Measurements from ENCODE around the gene NOS1AP. TPM values are rescaled to one million over a fixed set of nuclear protein-coding genes. Genes with fewer than 3 reads are reported as not detected.

The NOS1AP gene
- total and polyA plus RNA-seq, 8 donors, result 0.25 to 13.8 (median 6.2) TPM

DNA sequence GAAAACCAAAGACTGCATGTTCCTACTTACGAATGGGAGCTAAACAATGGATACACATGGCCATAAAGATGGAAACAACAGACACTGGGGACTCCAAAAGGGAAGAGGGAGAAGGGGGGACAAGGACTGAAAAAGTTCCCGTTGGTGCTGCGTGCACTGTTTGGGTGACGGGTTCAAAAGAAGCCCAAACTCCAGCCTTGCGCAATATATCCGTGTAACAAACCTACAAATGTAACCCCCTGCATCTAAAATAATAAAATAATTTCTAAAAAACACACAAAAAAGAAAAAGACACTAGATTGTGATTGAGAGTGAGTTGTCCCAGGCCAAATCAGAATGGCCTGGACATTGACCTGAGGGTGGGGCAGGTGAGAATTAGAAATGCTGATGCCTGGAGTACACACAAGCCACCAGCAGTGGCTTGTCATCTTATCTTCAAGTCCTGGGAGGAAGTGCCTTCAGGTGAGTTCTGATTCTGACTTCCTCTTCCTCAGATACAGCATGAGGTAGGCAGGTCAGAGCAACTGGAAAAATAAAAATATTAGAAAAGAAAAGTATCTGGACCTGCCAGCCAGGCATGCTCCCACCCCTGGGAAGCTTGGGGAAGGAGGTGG lies 252.4 kb downstream of the NOS1AP start:
- Histone ChIP-seq H3K36me3 (no peaks in the 10 kb centered on the region), H3K27me3 (no peaks in the 10 kb centered on the region), H3K4me3 (no peak overlapping the region), H3K4me1 (no peaks in the 10 kb centered on the region), H3K9me3 (no peaks in the 10 kb centered on the region), H3K27ac (no peak overlapping the region)
- intact Hi-C loops (cut with DNase I; ENCODE audit: low total_unique reads), result no loop called here
- 87 to 95% (median 90%) methylated on average over 6 of the region's 6 CpGs for WGBS, 5 donors
- TF ChIP-seq EP300 (IDR thresholded peaks at IDR 0.05) (no peak), POLR2AphosphoS5 (IDR thresholded peaks at IDR 0.05) (no peak), POLR2A (IDR thresholded peaks at IDR 0.05) (no peak)
- TF ChIP-seq, protein P1, sequence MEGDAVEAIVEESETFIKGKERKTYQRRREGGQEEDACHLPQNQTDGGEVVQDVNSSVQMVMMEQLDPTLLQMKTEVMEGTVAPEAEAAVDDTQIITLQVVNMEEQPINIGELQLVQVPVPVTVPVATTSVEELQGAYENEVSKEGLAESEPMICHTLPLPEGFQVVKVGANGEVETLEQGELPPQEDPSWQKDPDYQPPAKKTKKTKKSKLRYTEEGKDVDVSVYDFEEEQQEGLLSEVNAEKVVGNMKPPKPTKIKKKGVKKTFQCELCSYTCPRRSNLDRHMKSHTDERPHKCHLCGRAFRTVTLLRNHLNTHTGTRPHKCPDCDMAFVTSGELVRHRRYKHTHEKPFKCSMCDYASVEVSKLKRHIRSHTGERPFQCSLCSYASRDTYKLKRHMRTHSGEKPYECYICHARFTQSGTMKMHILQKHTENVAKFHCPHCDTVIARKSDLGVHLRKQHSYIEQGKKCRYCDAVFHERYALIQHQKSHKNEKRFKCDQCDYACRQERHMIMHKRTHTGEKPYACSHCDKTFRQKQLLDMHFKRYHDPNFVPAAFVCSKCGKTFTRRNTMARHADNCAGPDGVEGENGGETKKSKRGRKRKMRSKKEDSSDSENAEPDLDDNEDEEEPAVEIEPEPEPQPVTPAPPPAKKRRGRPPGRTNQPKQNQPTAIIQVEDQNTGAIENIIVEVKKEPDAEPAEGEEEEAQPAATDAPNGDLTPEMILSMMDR (IDR thresholded peaks at IDR 0.05), result no peak
- no peak for DNase-seq

DNA sequence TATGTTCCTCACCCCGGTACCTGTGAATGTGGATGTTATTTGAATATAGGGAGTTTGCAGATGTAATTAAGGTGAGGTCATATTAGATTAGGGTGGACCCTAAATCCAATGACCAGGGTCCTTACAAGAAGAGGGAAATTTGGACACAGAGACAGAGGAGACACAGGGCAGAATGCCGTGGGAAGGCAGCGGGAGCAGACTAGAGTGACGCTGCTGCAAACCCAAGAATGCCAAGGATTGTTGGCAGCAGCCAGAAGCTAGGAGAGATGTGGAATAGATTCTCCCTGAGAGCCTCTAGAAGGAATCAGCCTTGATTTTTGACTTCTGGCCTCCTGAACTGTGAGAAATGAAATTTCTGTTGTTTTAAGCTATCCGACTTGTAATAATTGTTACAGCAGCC lies 253.5 kb downstream of the NOS1AP start:
- Histone ChIP-seq H3K27ac (no peak overlapping the region), H3K36me3 (no peaks in the 10 kb centered on the region), H3K27me3 (no peaks in the 10 kb centered on the region), H3K4me1 (no peaks in the 10 kb centered on the region), H3K9me3 (no peaks in the 10 kb centered on the region), H3K4me3 (no peak overlapping the region)
- no peak for DNase-seq
- 87 to 98% (median 91%) methylated on average over 5 of the region's 5 CpGs for WGBS, 5 donors
- no peak for TF ChIP-seq POLR2AphosphoS5 (IDR thresholded peaks at IDR 0.05)
- no peak for TF ChIP-seq EP300 (IDR thresholded peaks at IDR 0.05)
- TF ChIP-seq, protein P1 (IDR thresholded peaks at IDR 0.05), result no peak
- no peak for TF ChIP-seq POLR2A (IDR thresholded peaks at IDR 0.05)
- intact Hi-C loops (cut with DNase I; ENCODE audit: low total_unique reads), result no loop called here

DNA sequence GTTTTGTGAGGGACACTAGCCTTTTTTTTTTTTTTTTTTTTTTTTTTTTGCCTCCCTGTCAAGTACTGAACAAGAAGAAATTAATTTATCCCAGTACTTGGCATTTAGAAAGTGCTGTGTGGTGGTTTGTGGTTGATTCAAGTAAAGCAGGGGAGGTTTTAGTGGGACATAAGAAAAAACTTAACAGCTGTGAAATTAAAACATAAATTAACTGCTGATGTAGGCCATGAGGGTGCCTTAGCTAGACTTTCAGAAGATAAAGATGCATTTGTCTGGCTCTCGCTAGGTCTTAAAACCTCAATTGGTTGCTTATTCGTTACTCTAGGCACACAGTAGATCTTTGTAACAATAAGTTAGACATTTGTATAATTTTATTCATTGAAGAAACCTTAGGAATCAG lies 254.9 kb downstream of the NOS1AP start:
- no peak for TF ChIP-seq POLR2A (IDR thresholded peaks at IDR 0.05)
- no peak for TF ChIP-seq EP300 (IDR thresholded peaks at IDR 0.05)
- TF ChIP-seq POLR2AphosphoS5 (IDR thresholded peaks at IDR 0.05), result no peak
- TF ChIP-seq, protein P1 (IDR thresholded peaks at IDR 0.05), result no peak
- 72 to 94% (median 83%) methylated on average over 2 of the region's 2 CpGs for WGBS, 5 donors
- no peak for DNase-seq
- no peak overlapping the region for H3K4me3 ChIP-seq
- no peaks in the 10 kb centered on the region for H3K4me1 ChIP-seq
- no peaks in the 10 kb centered on the region for H3K36me3 ChIP-seq
- H3K27me3 ChIP-seq, result no peaks in the 10 kb centered on the region
- H3K27ac ChIP-seq, result no peak overlapping the region
- intact Hi-C loops (cut with DNase I; ENCODE audit: low total_unique reads), result no loop called here
- H3K9me3 ChIP-seq, result no peaks in the 10 kb centered on the region

DNA sequence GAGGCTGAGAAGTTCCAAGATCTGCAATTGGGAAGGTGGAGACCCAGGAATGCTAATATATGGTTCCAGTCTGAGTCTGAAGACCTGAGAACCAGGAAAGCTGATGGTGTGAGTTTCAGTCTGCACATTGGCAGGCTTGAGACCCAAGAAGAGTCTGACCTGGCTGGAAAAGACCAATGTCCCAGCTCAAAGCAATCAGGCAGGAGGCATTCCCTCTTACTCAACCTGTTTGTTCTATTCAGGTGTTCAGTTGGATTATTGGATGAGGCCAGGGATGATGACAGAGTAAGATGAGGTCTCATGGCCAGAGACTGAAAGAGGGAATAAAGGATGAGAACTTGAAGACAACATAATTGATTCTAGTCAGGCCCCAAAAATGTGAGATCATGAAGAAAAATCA lies 257.1 kb downstream of the NOS1AP start:
- no peak for DNase-seq
- Histone ChIP-seq H3K9me3 (no peaks in the 10 kb centered on the region), H3K27ac (peak overlapping the region in 1 of 5 donors; percentile 42), H3K4me3 (no peak overlapping the region), H3K36me3 (no peaks in the 10 kb centered on the region), H3K4me1 (no peaks in the 10 kb centered on the region), H3K27me3 (no peaks in the 10 kb centered on the region)
- intact Hi-C loops (cut with DNase I; ENCODE audit: low total_unique reads), result no loop called here
- TF ChIP-seq POLR2A (IDR thresholded peaks at IDR 0.05) (no peak), POLR2AphosphoS5 (IDR thresholded peaks at IDR 0.05) (no peak)
- TF ChIP-seq, protein P1 (IDR thresholded peaks at IDR 0.05), result no peak

Data from stomach (tissue), 9 donors.